ENCODE measurements around the gene KRR1.

The KRR1 gene

DNA sequence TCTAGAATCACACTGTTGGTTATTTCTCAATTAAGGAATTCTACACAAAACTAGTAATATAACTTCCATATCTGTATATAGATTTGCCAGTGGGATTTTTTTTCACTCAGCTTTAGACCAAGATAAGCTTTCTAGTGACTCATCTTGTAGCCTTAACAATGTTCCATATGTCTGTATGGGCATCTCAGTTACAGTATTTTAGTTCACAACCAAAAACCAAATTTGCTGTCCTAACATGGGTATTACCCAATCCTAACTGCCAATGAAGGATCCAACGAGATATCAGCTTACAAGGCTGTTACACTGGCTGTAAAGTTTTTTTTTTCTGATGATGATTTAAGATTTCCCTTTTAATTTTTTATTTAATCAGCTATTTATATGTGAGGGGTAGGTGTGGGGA lies 31.5 kb upstream of the KRR1 start:
- Histone ChIP-seq H3K36me3 (ENCODE audit: low read depth) (no peaks in the 10 kb centered on the region), H3K27ac (ENCODE audit: poor library complexity, severe bottlenecking) (no peak overlapping the region), H3K9me3 (ENCODE audit: severe bottlenecking) (no peaks in the 10 kb centered on the region), H3K4me1 (ENCODE audit: insufficient read depth, poor library complexity, severe bottlenecking) (no peaks in the 10 kb centered on the region), H3K27me3 (ENCODE audit: insufficient read depth, poor library complexity, severe bottlenecking) (no peaks in the 10 kb centered on the region), H3K4me3 (ENCODE audit: severe bottlenecking) (no peak overlapping the region)
- TF ChIP-seq, protein P1, sequence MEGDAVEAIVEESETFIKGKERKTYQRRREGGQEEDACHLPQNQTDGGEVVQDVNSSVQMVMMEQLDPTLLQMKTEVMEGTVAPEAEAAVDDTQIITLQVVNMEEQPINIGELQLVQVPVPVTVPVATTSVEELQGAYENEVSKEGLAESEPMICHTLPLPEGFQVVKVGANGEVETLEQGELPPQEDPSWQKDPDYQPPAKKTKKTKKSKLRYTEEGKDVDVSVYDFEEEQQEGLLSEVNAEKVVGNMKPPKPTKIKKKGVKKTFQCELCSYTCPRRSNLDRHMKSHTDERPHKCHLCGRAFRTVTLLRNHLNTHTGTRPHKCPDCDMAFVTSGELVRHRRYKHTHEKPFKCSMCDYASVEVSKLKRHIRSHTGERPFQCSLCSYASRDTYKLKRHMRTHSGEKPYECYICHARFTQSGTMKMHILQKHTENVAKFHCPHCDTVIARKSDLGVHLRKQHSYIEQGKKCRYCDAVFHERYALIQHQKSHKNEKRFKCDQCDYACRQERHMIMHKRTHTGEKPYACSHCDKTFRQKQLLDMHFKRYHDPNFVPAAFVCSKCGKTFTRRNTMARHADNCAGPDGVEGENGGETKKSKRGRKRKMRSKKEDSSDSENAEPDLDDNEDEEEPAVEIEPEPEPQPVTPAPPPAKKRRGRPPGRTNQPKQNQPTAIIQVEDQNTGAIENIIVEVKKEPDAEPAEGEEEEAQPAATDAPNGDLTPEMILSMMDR (IDR thresholded peaks at IDR 0.05; ENCODE audit: poor library complexity, severe bottlenecking) = no peak
- no peak for ATAC-seq (ENCODE audit: low read depth)
- no peak for DNase-seq (ENCODE audit: low spot score)

DNA sequence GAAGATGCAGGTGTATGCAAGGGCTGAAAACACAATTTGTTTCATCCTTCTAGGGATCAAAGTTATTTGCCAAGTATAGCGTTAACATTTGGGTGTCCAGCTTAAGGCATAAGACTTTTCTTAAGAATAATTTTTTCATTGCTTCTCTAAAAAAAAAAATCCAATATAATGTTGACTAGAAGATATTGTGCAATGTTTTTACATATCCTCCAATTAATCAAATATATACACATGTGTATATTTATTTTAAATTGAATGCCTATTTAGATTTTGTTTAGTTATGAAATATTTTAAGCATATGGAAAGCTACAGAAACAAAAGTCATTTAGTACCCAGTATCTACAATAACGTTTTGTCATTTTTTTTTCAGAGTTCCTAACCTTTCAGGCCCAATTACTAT lies 28.5 kb upstream of the KRR1 start:
- Histone ChIP-seq H3K4me1 (ENCODE audit: insufficient read depth, poor library complexity, severe bottlenecking) (no peaks in the 10 kb centered on the region), H3K4me3 (ENCODE audit: severe bottlenecking) (no peak overlapping the region), H3K27ac (ENCODE audit: poor library complexity, severe bottlenecking) (no peak overlapping the region), H3K27me3 (ENCODE audit: insufficient read depth, poor library complexity, severe bottlenecking) (no peaks in the 10 kb centered on the region), H3K9me3 (ENCODE audit: severe bottlenecking) (no peaks in the 10 kb centered on the region), H3K36me3 (ENCODE audit: low read depth) (no peaks in the 10 kb centered on the region)
- ATAC-seq (ENCODE audit: low read depth) (no peak), DNase-seq (ENCODE audit: low spot score) (no peak)
- TF ChIP-seq, protein P1 (IDR thresholded peaks at IDR 0.05; ENCODE audit: poor library complexity, severe bottlenecking) = no peak

DNA sequence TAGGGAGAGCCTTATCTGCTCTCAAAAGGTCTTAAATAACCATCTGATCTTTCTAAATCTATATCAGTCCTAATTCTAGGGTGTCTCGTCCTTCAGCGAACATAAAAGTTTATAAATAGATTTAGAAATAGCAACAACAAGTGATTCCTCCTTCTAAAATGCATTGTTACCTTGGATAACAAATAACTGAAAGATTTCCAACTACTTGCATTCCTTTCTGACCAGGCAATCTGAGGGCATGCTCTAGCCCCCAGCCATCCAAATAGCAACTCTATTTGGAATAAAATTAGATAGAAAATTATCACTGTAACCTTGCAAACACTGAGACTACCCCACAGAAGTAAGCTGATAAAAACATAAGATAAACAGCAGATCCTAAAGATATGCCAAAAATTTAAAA lies 21.8 kb upstream of the KRR1 start:
- DNase-seq (ENCODE audit: low spot score) (no peak), ATAC-seq (ENCODE audit: low read depth) (no peak)
- H3K36me3 ChIP-seq (ENCODE audit: low read depth) = no peaks in the 10 kb centered on the region
- no peak overlapping the region for H3K27ac ChIP-seq (ENCODE audit: poor library complexity, severe bottlenecking)
- no peaks in the 10 kb centered on the region for H3K9me3 ChIP-seq (ENCODE audit: severe bottlenecking)
- H3K4me1 ChIP-seq (ENCODE audit: insufficient read depth, poor library complexity, severe bottlenecking) = no peaks in the 10 kb centered on the region
- no peaks in the 10 kb centered on the region for H3K27me3 ChIP-seq (ENCODE audit: insufficient read depth, poor library complexity, severe bottlenecking)
- no peak overlapping the region for H3K4me3 ChIP-seq (ENCODE audit: severe bottlenecking)
- TF ChIP-seq, protein P1 (IDR thresholded peaks at IDR 0.05; ENCODE audit: poor library complexity, severe bottlenecking) = no peak

DNA sequence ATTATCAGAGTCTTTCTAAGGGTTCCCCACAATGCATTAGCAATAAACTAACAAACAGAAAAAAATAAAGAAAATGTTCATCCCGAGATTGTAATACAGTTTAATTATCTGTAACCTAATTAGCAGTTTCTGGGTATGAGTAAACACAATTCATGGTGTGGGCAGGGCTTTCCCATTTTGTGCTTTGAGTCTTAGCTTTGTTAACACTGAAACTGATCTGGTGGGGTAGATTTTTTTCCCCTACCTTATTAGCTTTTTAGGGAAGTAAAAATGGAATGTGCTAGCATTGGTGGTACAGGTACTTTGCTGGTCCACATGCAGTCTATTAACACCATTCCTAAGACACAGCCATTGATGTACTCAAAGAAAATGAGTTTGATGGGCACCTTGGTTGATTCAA lies 18.4 kb upstream of the KRR1 start:
- Histone ChIP-seq H3K27me3 (ENCODE audit: insufficient read depth, poor library complexity, severe bottlenecking) (no peaks in the 10 kb centered on the region), H3K4me1 (ENCODE audit: insufficient read depth, poor library complexity, severe bottlenecking) (peaks cover 4% of the 10 kb centered on the region), H3K9me3 (ENCODE audit: severe bottlenecking) (no peaks in the 10 kb centered on the region), H3K27ac (ENCODE audit: poor library complexity, severe bottlenecking) (no peak overlapping the region), H3K36me3 (ENCODE audit: low read depth) (no peaks in the 10 kb centered on the region), H3K4me3 (ENCODE audit: severe bottlenecking) (no peak overlapping the region)
- TF ChIP-seq, protein P1 (IDR thresholded peaks at IDR 0.05; ENCODE audit: poor library complexity, severe bottlenecking) = no peak
- DNase-seq (ENCODE audit: low spot score) = no peak
- no peak for ATAC-seq (ENCODE audit: low read depth)

DNA sequence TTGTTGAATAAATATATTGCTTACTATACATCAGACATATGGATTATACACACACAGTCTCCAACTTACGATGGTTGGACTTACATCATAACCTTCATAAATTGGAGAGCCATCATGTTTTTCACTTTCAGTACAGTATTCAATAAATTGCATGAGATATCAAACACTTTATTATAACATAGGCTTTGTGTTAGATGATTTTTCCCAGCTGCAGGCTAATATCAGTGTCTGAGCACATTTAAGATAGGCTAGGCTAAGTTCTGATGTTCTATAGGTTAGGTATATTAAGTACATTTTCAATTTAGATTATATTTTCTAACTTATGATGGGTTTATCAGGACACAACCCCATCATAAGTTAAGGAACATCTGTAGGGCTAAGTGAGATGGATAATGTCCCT lies 17.9 kb upstream of the KRR1 start:
- DNase-seq (ENCODE audit: low spot score) = no peak
- no peak for ATAC-seq (ENCODE audit: low read depth)
- no peaks in the 10 kb centered on the region for H3K36me3 ChIP-seq (ENCODE audit: low read depth)
- H3K27me3 ChIP-seq (ENCODE audit: insufficient read depth, poor library complexity, severe bottlenecking) = no peaks in the 10 kb centered on the region
- H3K4me3 ChIP-seq (ENCODE audit: severe bottlenecking) = no peak overlapping the region
- H3K27ac ChIP-seq (ENCODE audit: poor library complexity, severe bottlenecking) = no peak overlapping the region
- TF ChIP-seq, protein P1 (IDR thresholded peaks at IDR 0.05; ENCODE audit: poor library complexity, severe bottlenecking) = no peak
- no peaks in the 10 kb centered on the region for H3K9me3 ChIP-seq (ENCODE audit: severe bottlenecking)
- peaks cover 4% of the 10 kb centered on the region for H3K4me1 ChIP-seq (ENCODE audit: insufficient read depth, poor library complexity, severe bottlenecking)

Data from RWPE2 (cell line).